HepG2 (cell line): ENCODE results near the gene DDC. TPM values are rescaled to one million over a fixed set of nuclear protein-coding genes. Genes with fewer than 3 reads are reported as not detected.

Source experiments
- ATAC-seq: fragments of 200-7000 bp; cut with Tn5 transposase; 3 replicates; pipeline ENCODE4 v1.9.1; 2020; ENCODE audit warnings: mild to moderate bottlenecking, moderate library complexity
- BruUV-seq: library from RNA; stranded (reverse); fragments of 400-500 nt; replicated peaks from 2 replicates; lab custom pipeline; 2021; lab: Mats Ljungman, UMichigan
- CTCF ChIA-PET: fragments of 300-600 bp; formaldehyde crosslinking; extraction: SDS; loops from one replicate; lab custom pipeline; 2021; ENCODE audit warnings: low total read pairs, inconsistent platforms, low intra/inter-chr PET ratio; lab: Yijun Ruan, JAX
- POLR2A ChIA-PET: fragments of 350-600 bp; sonication (Branson Sonifier 250); formaldehyde crosslinking; loops from one replicate; lab custom pipeline; 2020; ENCODE audit warnings: antibody characterized with exemption, inconsistent platforms; lab: Yijun Ruan, JAX
- DNase-seq: peaks from one replicate; pipeline ENCODE4 v3.0.0-alpha.2; 2015; ENCODE audit warnings: low spot score
- FAIRE-seq: peaks from 3 replicates; lab custom pipeline; 2011; peaks lifted over from hg19 to GRCh38; lab: Jason Lieb, UNC
- H2AFZ ChIP-seq: one replicate; pipeline ENCODE4 v1.6.1; 2011; ENCODE audit warnings: low read length, inconsistent platforms
- H3K27ac ChIP-seq: fragments of 300-600 bp; 3 replicates; pipeline ENCODE4 v1.8.0; 2011; ENCODE audit warnings: mixed run types, mild to moderate bottlenecking, mixed read lengths, low read length, inconsistent platforms; ENCODE audit not compliant: insufficient read depth; ENCODE audit errors: extremely low read length
- H3K27me3 ChIP-seq, 2 experiments: fragments of 200-600 bp in 1 of 2; 2 replicates in 1 of 2; 3 replicates in 1 of 2; pipeline versions ENCODE4 v1.6.0 to v1.8.0; 2011; ENCODE audit warnings: low read length in 2 of 2, mild to moderate bottlenecking in 2 of 2, moderate library complexity in 2 of 2, inconsistent platforms in 1 of 2; ENCODE audit not compliant: insufficient read depth in 2 of 2, control insufficient read depth in 1 of 2
- H3K36me3 ChIP-seq, 2 experiments: fragments of 200-600 bp in 1 of 2; replicated peaks in 1 of 2; 2 replicates in 1 of 2; 3 replicates in 1 of 2; pipeline versions ENCODE4 v1.5.1 to v1.8.0; 2011; ENCODE audit warnings: low read length in 2 of 2, inconsistent platforms in 1 of 2; ENCODE audit not compliant: insufficient read depth in 2 of 2, control insufficient read depth in 1 of 2
- H3K4me1 ChIP-seq: 2 replicates; pipeline ENCODE4 v1.5.1; 2012; ENCODE audit warnings: low read length, inconsistent platforms; ENCODE audit not compliant: insufficient read depth
- H3K4me2 ChIP-seq: 2 replicates; pipeline ENCODE4 v1.6.0; 2011; ENCODE audit warnings: low read depth, low read length, inconsistent platforms
- H3K4me3 ChIP-seq, 3 experiments: fragments of 200-600 bp in 1 of 3; sonication (generic), shearing (Covaris generic) in 1 of 3; replicated peaks in 1 of 3; 2 replicates each; pipeline ENCODE4 v1.5.1; 2011 to 2016; ENCODE audit warnings: low read length in 3 of 3, inconsistent platforms in 2 of 3, low read depth in 2 of 3, mild to moderate bottlenecking in 2 of 3, control low read depth in 1 of 3, mixed read lengths in 1 of 3; ENCODE audit not compliant: insufficient read depth in 1 of 3
- H3K79me2 ChIP-seq: one replicate; pipeline ENCODE4 v1.6.1; 2011; ENCODE audit warnings: low read length, inconsistent platforms; ENCODE audit not compliant: insufficient read depth
- H3K9ac ChIP-seq: 2 replicates; pipeline ENCODE4 v1.6.0; 2011; ENCODE audit warnings: mild to moderate bottlenecking, low read depth, low read length, inconsistent platforms; ENCODE audit not compliant: insufficient read depth
- H3K9me3 ChIP-seq: 2 replicates; pipeline ENCODE4 v1.5.1; 2012; ENCODE audit warnings: mild to moderate bottlenecking, low read length
- H4K20me1 ChIP-seq: 2 replicates; pipeline ENCODE4 v1.6.0; 2011; ENCODE audit warnings: inconsistent platforms, mild to moderate bottlenecking, low read length, moderate library complexity; ENCODE audit not compliant: insufficient read depth
- ARID2 ChIP-seq: sonication (generic); formaldehyde crosslinking; IDR thresholded peaks from 2 replicates; pipeline ENCODE4 v1.8.1; 2022; ENCODE audit warnings: mild to moderate bottlenecking, missing genetic modification reagents, borderline replicate concordance
- RCOR2 ChIP-seq: IDR thresholded peaks from 2 replicates; pipeline ENCODE4 v1.6.1; 2016; ENCODE audit warnings: missing biosample characterization, missing genetic modification reagents
- SOX6 ChIP-seq, 2 experiments: fragments of 450-650 bp in 1 of 2; sonication (generic) in 1 of 2; formaldehyde crosslinking in 1 of 2; IDR thresholded peaks; 2 replicates each; pipeline versions ENCODE4 v1.4.0 to v1.6.1; 2017 to 2020; ENCODE audit warnings: antibody characterized with exemption in 1 of 2, mild to moderate bottlenecking in 1 of 2, missing genetic modification reagents in 1 of 2
- SPEN ChIP-seq: sonication (generic); formaldehyde crosslinking; IDR thresholded peaks from 2 replicates; pipeline ENCODE4 v1.5.1; 2020; ENCODE audit warnings: low read depth, mild to moderate bottlenecking, missing genetic modification reagents
- ZFP37 ChIP-seq: sonication (generic); formaldehyde crosslinking; IDR thresholded peaks from 2 replicates; pipeline ENCODE4 v1.4.0; 2020; ENCODE audit warnings: missing genetic modification reagents, borderline replicate concordance
- ZNF121 ChIP-seq: sonication (generic); formaldehyde crosslinking; IDR thresholded peaks from 2 replicates; pipeline ENCODE4 v1.5.0; 2020; ENCODE audit warnings: mild to moderate bottlenecking, missing genetic modification reagents
- WGBS: methylation state at CpG from one replicate; pipeline ENCODE4 v1.1.6; 2017; ENCODE audit warnings: low lambda C conversion rate; 5-methylcytosine and 5-hydroxymethylcytosine counted together
- in situ Hi-C: cut with HindIII; loops from 2 replicates; pipeline ENCODE4 v1.10.0; 2017; ENCODE audit warnings: low pct_unique_long_range_greater_than_20kb; ENCODE audit not compliant: extremely low pct_ligation_motif_present
- intact Hi-C: fragments of 100-400 bp; cut with micrococcal nuclease; formaldehyde crosslinking; loops from one replicate; pipeline ENCODE4 v1.10.0; 2022; ENCODE audit not compliant: unreplicated experiment
- polyA plus RNA-seq, 8 experiments: library from polyadenylated mRNA; depleted of rRNA in 3 of 8; stranded (reverse) in 7 of 8; unstranded in 1 of 8; fragments of >200 nt; fragmentation: Illumina TruSeq in 4 of 8; extraction: Trizol in 4 of 8; gene quantifications; 2 replicates each; pipeline versions ENCODE4 v1.2.1 to v1.2.3, GENCODE V29; 2011 to 2016; ENCODE audit warnings: low read depth in 4 of 8, missing spikeins in 1 of 8, mixed read lengths in 1 of 8; ENCODE audit not compliant: insufficient read depth in 1 of 8
- total RNA-seq, 5 experiments: library from RNA; depleted of rRNA; stranded (reverse); fragments of >200 nt; fragmentation: Illumina TruSeq; extraction: Trizol; gene quantifications; 2 replicates each; pipeline ENCODE4 v1.2.3, GENCODE V29; 2016; ENCODE audit warnings: low read depth in 1 of 5
- TF ChIP-seq, protein P1 (sequence below): sonication (generic); formaldehyde crosslinking; IDR thresholded peaks from 2 replicates; pipeline ENCODE4 v1.5.1; 2020; ENCODE audit warnings: mild to moderate bottlenecking, missing genetic modification reagents, moderate library complexity
- TF ChIP-seq, protein P2 (sequence below), 2 experiments: sonication (generic) in 1 of 2; formaldehyde crosslinking in 1 of 2; IDR thresholded peaks; 2 replicates each; pipeline versions ENCODE4 v1.4.0 to v1.6.1; 2018 to 2020; ENCODE audit warnings: missing genetic modification reagents in 2 of 2, borderline replicate concordance in 1 of 2, low read depth in 1 of 2, mild to moderate bottlenecking in 1 of 2, missing biosample characterization in 1 of 2

The DDC gene
- total and polyA plus RNA-seq, 2 of the 13 experiments (the other 11 are each of a cell fraction or from before 2014, with no cell fraction given), result 11.7 to 93.3 TPM

DNA sequence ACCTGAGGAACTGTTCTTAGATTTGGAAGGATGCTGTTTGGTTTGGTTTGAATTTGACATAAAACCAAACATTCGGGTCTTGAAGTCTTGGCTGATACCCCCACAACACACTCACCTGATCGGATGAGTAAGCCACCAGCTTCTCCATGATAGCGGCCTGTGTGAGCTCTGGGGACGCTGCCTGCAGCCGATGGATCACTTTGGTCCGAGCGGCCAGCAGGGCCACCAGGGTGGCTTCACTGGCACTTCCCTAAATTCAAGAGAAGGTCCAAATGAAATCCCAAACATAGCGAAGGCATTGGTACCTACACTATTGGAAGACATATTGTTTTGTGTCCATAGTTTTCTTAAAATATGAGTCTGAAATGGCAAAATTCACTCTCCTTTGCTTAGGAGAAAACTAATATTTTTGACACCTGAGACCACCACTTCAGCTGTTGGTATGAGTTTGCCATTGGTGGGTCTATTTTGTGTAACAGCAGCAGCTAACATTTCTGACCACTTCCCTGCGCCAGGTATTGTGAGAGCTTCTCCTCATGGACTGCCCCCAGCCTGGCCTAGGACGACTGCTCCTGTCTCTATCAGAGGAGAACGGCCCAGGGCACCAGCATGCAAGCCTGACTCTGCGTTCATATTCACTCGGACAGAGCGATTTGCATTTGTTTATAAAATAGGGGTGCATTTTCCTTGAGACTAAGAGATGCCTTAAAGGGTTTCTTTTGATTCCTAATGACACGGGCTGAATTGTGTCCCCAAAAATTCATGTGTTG, 35.9 kb downstream of the DDC start:
- in situ Hi-C loops (no loop called here), intact Hi-C loops (loop anchor here (2.0 kb wide), 1 partner anchor 32 kb away; no protein-coding TSS in a partner anchor)

More for the DNA sequence above, 35.9 kb downstream of the DDC start:
- TF ChIP-seq RCOR2 (CRISPR knock-in tag) (0 out of 2 replicates have a peak, but pooled peaks have one; percentile 7), ARID2 (CRISPR knock-in tag) (no peak), SPEN (CRISPR knock-in tag) (0 out of 2 replicates have a peak, but pooled peaks have one; percentile 2), SOX6 (IDR thresholded peaks at IDR 0.05) (no peak), SOX6 (CRISPR knock-in tag; IDR thresholded peaks at IDR 0.05) (peak; percentile 16; the same call in 1 of the 2 replicates), ZFP37 (CRISPR knock-in tag) (no peak), ZNF121 (CRISPR knock-in tag) (0 out of 2 replicates have a peak, but pooled peaks have one; percentile 19)
- TF ChIP-seq, protein P1, sequence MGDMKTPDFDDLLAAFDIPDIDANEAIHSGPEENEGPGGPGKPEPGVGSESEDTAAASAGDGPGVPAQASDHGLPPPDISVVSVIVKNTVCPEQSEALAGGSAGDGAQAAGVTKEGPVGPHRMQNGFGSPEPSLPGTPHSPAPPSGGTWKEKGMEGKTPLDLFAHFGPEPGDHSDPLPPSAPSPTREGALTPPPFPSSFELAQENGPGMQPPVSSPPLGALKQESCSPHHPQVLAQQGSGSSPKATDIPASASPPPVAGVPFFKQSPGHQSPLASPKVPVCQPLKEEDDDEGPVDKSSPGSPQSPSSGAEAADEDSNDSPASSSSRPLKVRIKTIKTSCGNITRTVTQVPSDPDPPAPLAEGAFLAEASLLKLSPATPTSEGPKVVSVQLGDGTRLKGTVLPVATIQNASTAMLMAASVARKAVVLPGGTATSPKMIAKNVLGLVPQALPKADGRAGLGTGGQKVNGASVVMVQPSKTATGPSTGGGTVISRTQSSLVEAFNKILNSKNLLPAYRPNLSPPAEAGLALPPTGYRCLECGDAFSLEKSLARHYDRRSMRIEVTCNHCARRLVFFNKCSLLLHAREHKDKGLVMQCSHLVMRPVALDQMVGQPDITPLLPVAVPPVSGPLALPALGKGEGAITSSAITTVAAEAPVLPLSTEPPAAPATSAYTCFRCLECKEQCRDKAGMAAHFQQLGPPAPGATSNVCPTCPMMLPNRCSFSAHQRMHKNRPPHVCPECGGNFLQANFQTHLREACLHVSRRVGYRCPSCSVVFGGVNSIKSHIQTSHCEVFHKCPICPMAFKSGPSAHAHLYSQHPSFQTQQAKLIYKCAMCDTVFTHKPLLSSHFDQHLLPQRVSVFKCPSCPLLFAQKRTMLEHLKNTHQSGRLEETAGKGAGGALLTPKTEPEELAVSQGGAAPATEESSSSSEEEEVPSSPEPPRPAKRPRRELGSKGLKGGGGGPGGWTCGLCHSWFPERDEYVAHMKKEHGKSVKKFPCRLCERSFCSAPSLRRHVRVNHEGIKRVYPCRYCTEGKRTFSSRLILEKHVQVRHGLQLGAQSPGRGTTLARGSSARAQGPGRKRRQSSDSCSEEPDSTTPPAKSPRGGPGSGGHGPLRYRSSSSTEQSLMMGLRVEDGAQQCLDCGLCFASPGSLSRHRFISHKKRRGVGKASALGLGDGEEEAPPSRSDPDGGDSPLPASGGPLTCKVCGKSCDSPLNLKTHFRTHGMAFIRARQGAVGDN (CRISPR knock-in tag), result peak; percentile 21; the same call in 1 of the 2 replicates
- TF ChIP-seq, protein P2, sequence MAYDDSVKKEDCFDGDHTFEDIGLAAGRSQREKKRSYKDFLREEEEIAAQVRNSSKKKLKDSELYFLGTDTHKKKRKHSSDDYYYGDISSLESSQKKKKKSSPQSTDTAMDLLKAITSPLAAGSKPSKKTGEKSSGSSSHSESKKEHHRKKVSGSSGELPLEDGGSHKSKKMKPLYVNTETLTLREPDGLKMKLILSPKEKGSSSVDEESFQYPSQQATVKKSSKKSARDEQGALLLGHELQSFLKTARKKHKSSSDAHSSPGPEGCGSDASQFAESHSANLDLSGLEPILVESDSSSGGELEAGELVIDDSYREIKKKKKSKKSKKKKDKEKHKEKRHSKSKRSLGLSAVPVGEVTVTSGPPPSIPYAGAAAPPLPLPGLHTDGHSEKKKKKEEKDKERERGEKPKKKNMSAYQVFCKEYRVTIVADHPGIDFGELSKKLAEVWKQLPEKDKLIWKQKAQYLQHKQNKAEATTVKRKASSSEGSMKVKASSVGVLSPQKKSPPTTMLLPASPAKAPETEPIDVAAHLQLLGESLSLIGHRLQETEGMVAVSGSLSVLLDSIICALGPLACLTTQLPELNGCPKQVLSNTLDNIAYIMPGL (CRISPR knock-in tag; IDR thresholded peaks at IDR 0.05; ENCODE audit: borderline replicate concordance in 1 of 2, low read depth in 1 of 2), result 0 out of 4 replicates have a peak, but pooled peaks of 1 of the 2 experiments have one; percentile 9
- no TSS peak for BruUV-seq
- Histone ChIP-seq H3K4me3 (peak overlapping the region in 1 of 3 experiments; percentile 3; a peak in 1 of 6 replicates), H3K27ac (peak overlapping the region; percentile 72), H3K36me3 (peaks cover 1 to 12% of the 10 kb centered on the region in 2 experiments; a peak in 3 of 5 replicates), H2AFZ (peak overlapping the region; percentile 88), H4K20me1 (no peaks in the 10 kb centered on the region), H3K9ac (peak overlapping the region; percentile 26; the same call in 1 of the 2 replicates), H3K27me3 (no peaks in the 10 kb centered on the region), H3K4me1 (peaks cover 44% of the 10 kb centered on the region), H3K79me2 (no peaks in the 10 kb centered on the region), H3K9me3 (no peaks in the 10 kb centered on the region), H3K4me2 (peak overlapping the region; percentile 51)
- CTCF ChIA-PET, result no interaction called here
- WGBS, result 86% methylated on average over 15 of the region's 15 CpGs
- POLR2A ChIA-PET, result interaction anchor here (1.0 to 2.0 kb wide), 5 partner anchors 16 to 86 kb away, joined by 3 to 11 read pairs (median 6); partner anchors contain the start of gene DDC
- FAIRE-seq (no peak), ATAC-seq (peak; percentile 35), DNase-seq (no peak)
